ENCODE data around the gene MYDGF.
"Not testable (repeated sequence)": the region's sequence is repeated elsewhere in the genome, so short reads cannot be mapped to it uniquely, and the experiment has no call there.

The MYDGF gene

GRCh38 chr19:4680021-4680420, 9.9 kb upstream of the MYDGF start:
- DNase-seq (ENCODE audit: low spot score in 2 of 2); H3K27ac Mint-ChIP-seq (ENCODE audit: low read depth); H3K4me3 Mint-ChIP-seq; ATAC-seq (replicated peaks; ENCODE audit: extremely low read depth, poor library complexity, severe bottlenecking); H3K4me1 Mint-ChIP-seq; H3K9me3 Mint-ChIP-seq; H3K27me3 Mint-ChIP-seq: not testable (repeated sequence)
- peaks cover 32% of the 10 kb centered on the region for H3K36me3 Mint-ChIP-seq (ENCODE audit: insufficient read depth)

DNA sequence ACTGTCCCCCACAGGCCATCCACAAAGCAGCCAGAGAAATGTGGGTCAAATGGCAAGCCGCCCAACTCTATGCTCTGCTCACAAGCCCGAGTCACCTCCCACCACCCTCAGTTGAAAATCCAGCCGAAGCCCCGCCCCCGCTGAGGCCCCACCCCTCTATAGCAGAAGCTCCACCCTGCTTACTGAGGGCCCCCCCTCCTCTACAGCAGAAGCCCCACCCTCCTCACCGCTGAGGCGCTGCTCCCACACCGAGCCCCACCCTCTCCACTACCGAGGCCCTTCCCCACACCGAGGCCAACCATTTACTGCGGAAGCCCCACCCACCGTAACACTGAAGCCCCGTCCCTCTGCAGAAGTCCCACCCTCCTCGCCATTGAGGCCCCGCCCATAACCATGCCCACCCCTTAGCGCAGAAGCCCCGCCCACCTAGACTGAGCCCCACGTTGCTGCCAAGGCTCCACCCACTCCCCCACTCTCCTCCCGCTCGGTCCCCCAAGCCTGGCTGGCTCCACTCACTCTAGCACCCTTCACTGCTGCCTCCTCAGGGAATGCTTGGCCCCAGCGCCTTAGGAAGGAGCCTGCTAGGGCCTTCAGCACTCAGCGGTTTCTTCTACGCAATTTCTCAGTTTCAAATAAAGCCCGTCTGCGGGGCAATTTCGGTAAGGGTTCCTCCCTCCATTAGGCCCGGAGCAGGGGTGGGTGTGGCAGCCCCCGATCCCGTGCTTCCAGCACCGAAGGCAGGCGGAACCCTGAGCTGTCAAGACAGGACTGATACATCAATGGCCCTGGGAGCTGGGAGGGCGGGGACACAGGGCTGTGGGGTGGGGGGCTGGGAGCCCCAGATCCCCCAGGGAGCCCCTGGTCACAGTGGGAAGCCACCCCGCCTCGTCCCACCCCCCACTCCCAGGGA, 9.0 kb upstream of the MYDGF start:
- Mint-ChIP-seq H3K9me3 (no peaks in the 10 kb centered on the region), H3K36me3 (ENCODE audit: insufficient read depth) (peaks cover 28% of the 10 kb centered on the region), H3K4me3 (no peak overlapping the region), H3K27me3 (no peaks in the 10 kb centered on the region), H3K4me1 (no peaks in the 10 kb centered on the region), H3K27ac (ENCODE audit: low read depth) (no peak overlapping the region)
- DNase-seq (ENCODE audit: low spot score in 2 of 2) = no peak
- no peak for ATAC-seq (replicated peaks; ENCODE audit: extremely low read depth, poor library complexity, severe bottlenecking)

GRCh38 chr19:4676955-4677731, 7.0 kb upstream of the MYDGF start:
- DNase-seq (ENCODE audit: low spot score in 2 of 2) = no peak
- Mint-ChIP-seq H3K4me3 (no peak overlapping the region), H3K27ac (ENCODE audit: low read depth) (peak overlapping the region; percentile 54), H3K4me1 (no peaks in the 10 kb centered on the region), H3K36me3 (ENCODE audit: insufficient read depth) (peaks cover 24% of the 10 kb centered on the region), H3K9me3 (no peaks in the 10 kb centered on the region), H3K27me3 (no peaks in the 10 kb centered on the region)
- ATAC-seq (replicated peaks; ENCODE audit: extremely low read depth, poor library complexity, severe bottlenecking) = no peak

DNA sequence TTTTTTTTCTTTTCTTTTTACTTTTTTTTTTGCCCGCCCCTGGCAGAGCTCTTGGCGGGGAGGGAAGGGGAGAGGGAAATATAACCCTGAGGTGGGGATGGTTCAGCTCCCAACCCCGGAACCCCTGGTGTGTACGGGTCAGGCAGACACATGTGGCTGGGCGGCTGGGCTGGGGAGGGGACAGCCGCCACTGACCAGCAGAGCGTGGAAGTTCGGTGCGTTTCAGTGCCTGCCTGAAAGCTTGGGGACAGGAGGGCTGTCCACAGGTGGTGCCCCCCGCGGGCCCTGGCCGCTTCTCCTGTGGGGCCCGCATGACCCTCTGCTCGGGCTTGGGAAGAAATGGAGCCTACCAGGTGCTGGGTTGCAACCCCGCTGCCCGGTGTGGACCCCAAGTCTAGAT, 5.2 kb upstream of the MYDGF start:
- Mint-ChIP-seq H3K27me3 (no peaks in the 10 kb centered on the region), H3K4me3 (no peak overlapping the region), H3K4me1 (no peaks in the 10 kb centered on the region), H3K27ac (ENCODE audit: low read depth) (no peak overlapping the region), H3K36me3 (ENCODE audit: insufficient read depth) (peaks cover 15% of the 10 kb centered on the region), H3K9me3 (no peaks in the 10 kb centered on the region)
- ATAC-seq (replicated peaks; ENCODE audit: extremely low read depth, poor library complexity, severe bottlenecking) = no peak
- DNase-seq (ENCODE audit: low spot score in 2 of 2) = no peak

- DNase-seq (ENCODE audit: low spot score in 2 of 2) (no peak), ATAC-seq (replicated peaks; ENCODE audit: extremely low read depth, poor library complexity, severe bottlenecking) (no peak)
- Mint-ChIP-seq H3K27me3 (no peaks in the 10 kb centered on the region), H3K9me3 (no peaks in the 10 kb centered on the region), H3K27ac (ENCODE audit: low read depth) (no peak overlapping the region), H3K36me3 (ENCODE audit: insufficient read depth) (peaks cover 20% of the 10 kb centered on the region), H3K4me3 (no peak overlapping the region), H3K4me1 (peaks cover 9% of the 10 kb centered on the region)
Measured at GRCh38 chr19:4673726-4674125, 3.6 kb upstream of the MYDGF start.

GRCh38 chr19:4673216-4673615, 3.1 kb upstream of the MYDGF start:
- DNase-seq (ENCODE audit: low spot score in 2 of 2) = no peak
- Mint-ChIP-seq H3K36me3 (ENCODE audit: insufficient read depth) (peaks cover 25% of the 10 kb centered on the region), H3K9me3 (no peaks in the 10 kb centered on the region), H3K4me1 (peaks cover 14% of the 10 kb centered on the region), H3K4me3 (no peak overlapping the region), H3K27me3 (no peaks in the 10 kb centered on the region), H3K27ac (ENCODE audit: low read depth) (no peak overlapping the region)
- ATAC-seq (replicated peaks; ENCODE audit: extremely low read depth, poor library complexity, severe bottlenecking) = no peak

DNA sequence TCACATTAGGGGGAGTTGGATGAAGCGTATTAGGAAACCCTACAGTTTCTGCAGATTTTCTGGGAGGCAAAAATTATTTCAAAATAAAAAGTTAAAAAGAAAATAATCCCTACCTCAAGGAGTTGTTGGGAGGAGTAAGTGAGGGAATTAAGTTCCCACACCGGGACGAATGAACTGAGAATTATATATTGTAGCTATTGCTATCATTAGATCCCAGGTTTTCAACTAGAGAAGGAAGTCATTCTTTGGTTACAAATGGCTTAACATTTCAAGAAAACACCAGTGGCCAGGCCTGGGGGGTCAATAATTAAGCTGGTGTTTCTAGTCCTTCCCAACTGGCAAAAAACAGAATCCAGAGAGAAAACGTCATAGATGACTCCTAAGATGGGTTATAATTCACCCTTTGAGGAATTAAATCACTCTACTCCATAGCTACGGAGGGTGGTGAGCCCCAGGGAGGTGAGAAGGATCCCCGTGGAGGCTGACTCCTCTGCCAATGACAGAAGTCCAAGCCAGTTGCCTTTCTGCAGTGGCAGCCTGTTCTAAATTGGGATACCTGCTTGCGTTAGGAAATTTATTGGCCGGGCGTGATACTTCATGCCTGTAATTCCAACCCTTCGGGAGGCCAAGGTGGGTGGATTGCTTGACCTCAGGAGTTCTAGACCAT, 1.2 kb upstream of the MYDGF start:
- peak overlapping the region; percentile 88 for H3K4me3 Mint-ChIP-seq
- DNase-seq (ENCODE audit: low spot score in 2 of 2) = no peak

GRCh38 chr19:4664642-4665041, 5.5 kb downstream of the MYDGF start:
- H3K27ac Mint-ChIP-seq (ENCODE audit: low read depth) = no peak overlapping the region
- no peak for ATAC-seq (replicated peaks; ENCODE audit: extremely low read depth, poor library complexity, severe bottlenecking)
- H3K36me3 Mint-ChIP-seq (ENCODE audit: insufficient read depth) = peaks cover 45% of the 10 kb centered on the region
- no peak overlapping the region for H3K4me3 Mint-ChIP-seq
- no peaks in the 10 kb centered on the region for H3K27me3 Mint-ChIP-seq
- no peaks in the 10 kb centered on the region for H3K9me3 Mint-ChIP-seq
- H3K4me1 Mint-ChIP-seq = peaks cover 21% of the 10 kb centered on the region
- DNase-seq (ENCODE audit: low spot score in 2 of 2) = no peak

More for the DNA sequence above, 1.2 kb upstream of the MYDGF start:
- ATAC-seq (replicated peaks; ENCODE audit: extremely low read depth, poor library complexity, severe bottlenecking) = no peak
- no peaks in the 10 kb centered on the region for H3K9me3 Mint-ChIP-seq
- peaks cover 16% of the 10 kb centered on the region for H3K4me1 Mint-ChIP-seq
- peak overlapping the region; percentile 77 for H3K27ac Mint-ChIP-seq (ENCODE audit: low read depth)
- peaks cover 28% of the 10 kb centered on the region for H3K36me3 Mint-ChIP-seq (ENCODE audit: insufficient read depth)
- no peaks in the 10 kb centered on the region for H3K27me3 Mint-ChIP-seq

DNA sequence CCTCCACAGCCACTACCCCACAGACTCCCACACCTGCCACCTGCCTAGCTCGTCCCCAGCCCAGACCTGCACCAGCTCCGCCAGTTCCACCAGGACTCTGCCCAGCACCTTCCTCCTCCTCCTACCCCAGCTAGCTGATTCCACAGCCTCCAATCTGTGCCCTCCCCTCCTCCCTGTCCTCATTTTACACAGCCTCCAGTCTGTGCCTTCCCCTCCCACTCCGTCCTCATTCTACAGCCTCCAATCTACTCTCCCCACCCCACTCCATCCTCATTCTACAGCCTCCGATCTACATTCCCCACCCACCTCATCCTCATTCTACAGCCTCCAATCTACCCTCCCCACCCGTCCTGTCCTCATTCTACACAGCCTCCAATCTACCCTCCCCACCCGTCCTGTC, 7.3 kb downstream of the MYDGF start:
- H3K36me3 Mint-ChIP-seq (ENCODE audit: insufficient read depth) = peaks cover 40% of the 10 kb centered on the region
- peaks cover 5% of the 10 kb centered on the region for H3K4me1 Mint-ChIP-seq
- peak overlapping the region; percentile 51 for H3K27ac Mint-ChIP-seq (ENCODE audit: low read depth)
- no peaks in the 10 kb centered on the region for H3K9me3 Mint-ChIP-seq
- H3K4me3 Mint-ChIP-seq = no peak overlapping the region
- ATAC-seq (replicated peaks; ENCODE audit: extremely low read depth, poor library complexity, severe bottlenecking) (no peak), DNase-seq (ENCODE audit: low spot score in 2 of 2) (no peak)
- H3K27me3 Mint-ChIP-seq = no peaks in the 10 kb centered on the region

- no peak overlapping the region for H3K4me3 Mint-ChIP-seq
- H3K4me1 Mint-ChIP-seq = peaks cover 5% of the 10 kb centered on the region
- DNase-seq (ENCODE audit: low spot score in 2 of 2) = no peak
- no peak for ATAC-seq (replicated peaks; ENCODE audit: extremely low read depth, poor library complexity, severe bottlenecking)
- peak overlapping the region; percentile 51 for H3K27ac Mint-ChIP-seq (ENCODE audit: low read depth)
- no peaks in the 10 kb centered on the region for H3K27me3 Mint-ChIP-seq
- peaks cover 35% of the 10 kb centered on the region for H3K36me3 Mint-ChIP-seq (ENCODE audit: insufficient read depth)
- no peaks in the 10 kb centered on the region for H3K9me3 Mint-ChIP-seq
Measured at GRCh38 chr19:4662020-4662695, 8.0 kb downstream of the MYDGF start.

DNA sequence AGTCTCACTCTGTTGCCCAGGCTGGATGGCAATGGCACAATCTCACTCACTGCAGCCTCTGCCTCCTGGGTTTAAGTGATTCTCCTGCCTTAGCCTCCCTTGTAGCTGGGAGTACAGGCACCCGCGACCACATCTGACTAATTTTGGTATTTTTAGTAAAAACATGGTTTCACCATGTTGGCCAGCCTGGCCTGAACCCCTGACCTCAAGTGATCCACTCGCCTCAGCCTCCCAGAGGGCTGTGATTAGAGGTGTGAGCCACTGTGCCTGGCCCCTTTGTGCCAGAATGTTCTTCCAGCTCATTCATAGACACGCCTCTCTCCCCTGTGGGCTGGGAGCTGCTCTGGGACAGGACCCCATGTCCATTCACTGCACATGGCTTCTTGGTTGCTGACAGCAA, 9.1 kb downstream of the MYDGF start:
- Mint-ChIP-seq H3K4me3 (no peak overlapping the region), H3K36me3 (ENCODE audit: insufficient read depth) (peaks cover 35% of the 10 kb centered on the region), H3K27me3 (no peaks in the 10 kb centered on the region), H3K4me1 (peaks cover 5% of the 10 kb centered on the region), H3K27ac (ENCODE audit: low read depth) (no peak overlapping the region), H3K9me3 (no peaks in the 10 kb centered on the region)
- ATAC-seq (replicated peaks; ENCODE audit: extremely low read depth, poor library complexity, severe bottlenecking) (no peak), DNase-seq (ENCODE audit: low spot score in 2 of 2) (no peak)

DNA sequence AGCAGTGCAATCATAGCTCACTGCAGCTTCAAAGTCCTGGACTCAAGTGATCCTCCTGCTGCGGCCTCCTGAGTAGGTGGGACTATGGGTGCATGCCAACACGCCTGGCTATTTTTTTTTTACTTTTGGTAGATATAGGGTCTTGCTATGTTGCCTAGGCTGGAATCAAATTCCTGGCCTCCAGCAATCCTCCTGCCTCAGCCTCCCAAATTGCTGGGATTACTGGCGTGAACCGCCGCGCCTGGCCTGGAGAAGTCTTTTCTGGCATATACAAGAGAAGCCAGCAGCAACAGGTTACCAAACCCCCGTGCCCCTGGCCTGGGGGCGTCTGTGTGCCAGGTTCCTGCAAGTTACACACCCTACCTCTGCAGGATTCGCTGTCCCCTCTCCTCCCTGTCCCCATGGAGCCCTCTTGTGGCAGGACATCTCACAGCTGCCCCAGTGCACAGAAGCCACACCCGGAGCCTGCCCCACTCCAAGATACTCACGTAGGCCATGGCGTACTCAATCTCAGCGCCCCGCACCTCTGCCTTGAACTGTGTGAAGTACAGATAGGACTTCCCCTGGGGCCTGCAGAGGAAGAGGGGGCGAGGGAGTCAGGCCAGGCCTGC, 9.9 kb downstream of the MYDGF start:
- Mint-ChIP-seq H3K27me3 (no peaks in the 10 kb centered on the region), H3K36me3 (ENCODE audit: insufficient read depth) (peaks cover 36% of the 10 kb centered on the region), H3K27ac (ENCODE audit: low read depth) (peak overlapping the region; percentile 41), H3K9me3 (no peaks in the 10 kb centered on the region), H3K4me1 (peaks cover 5% of the 10 kb centered on the region), H3K4me3 (no peak overlapping the region)
- ATAC-seq (replicated peaks; ENCODE audit: extremely low read depth, poor library complexity, severe bottlenecking) = no peak
- no peak for DNase-seq (ENCODE audit: low spot score in 2 of 2)
